ENCODE measurements around the gene MINDY4.

DNA sequence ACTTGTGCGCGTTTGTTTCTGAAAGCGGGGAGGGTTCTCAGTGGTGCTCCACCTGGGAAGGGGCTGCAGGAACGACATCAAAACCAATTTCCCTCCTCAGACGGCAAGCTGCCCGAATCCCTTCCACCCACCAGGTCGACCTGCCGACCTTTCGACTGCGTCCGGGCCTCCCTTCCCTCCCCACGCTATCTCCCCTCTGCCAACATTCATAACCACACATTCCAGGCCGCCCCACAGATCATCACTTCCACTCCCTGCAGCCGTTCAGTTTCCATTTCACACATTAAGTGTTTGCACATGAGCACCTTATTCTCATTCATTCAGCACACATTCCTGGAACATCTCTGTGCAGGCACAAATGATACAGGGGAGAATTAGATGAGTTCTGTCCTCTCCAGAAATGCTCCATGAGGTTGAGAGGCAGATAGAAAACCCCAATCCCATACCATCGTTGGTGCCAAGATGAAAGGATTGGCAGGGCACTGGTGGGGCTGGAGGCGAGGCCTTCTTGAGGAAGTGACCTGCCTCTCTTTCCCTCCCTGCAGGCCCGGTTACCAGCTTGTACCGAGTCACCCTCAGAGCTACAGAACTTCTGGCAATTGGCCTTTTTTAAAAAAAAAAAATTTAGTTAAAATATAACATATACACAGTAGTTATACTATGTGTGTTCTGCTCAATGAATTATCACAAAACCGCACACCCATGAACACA lies 70.0 kb downstream of the MINDY4 start:
- TF ChIP-seq, protein P1, sequence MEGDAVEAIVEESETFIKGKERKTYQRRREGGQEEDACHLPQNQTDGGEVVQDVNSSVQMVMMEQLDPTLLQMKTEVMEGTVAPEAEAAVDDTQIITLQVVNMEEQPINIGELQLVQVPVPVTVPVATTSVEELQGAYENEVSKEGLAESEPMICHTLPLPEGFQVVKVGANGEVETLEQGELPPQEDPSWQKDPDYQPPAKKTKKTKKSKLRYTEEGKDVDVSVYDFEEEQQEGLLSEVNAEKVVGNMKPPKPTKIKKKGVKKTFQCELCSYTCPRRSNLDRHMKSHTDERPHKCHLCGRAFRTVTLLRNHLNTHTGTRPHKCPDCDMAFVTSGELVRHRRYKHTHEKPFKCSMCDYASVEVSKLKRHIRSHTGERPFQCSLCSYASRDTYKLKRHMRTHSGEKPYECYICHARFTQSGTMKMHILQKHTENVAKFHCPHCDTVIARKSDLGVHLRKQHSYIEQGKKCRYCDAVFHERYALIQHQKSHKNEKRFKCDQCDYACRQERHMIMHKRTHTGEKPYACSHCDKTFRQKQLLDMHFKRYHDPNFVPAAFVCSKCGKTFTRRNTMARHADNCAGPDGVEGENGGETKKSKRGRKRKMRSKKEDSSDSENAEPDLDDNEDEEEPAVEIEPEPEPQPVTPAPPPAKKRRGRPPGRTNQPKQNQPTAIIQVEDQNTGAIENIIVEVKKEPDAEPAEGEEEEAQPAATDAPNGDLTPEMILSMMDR (IDR thresholded peaks at IDR 0.05), result no peak
- no peak for TF ChIP-seq POLR2A (IDR thresholded peaks at IDR 0.05)
